ENCODE measurements around the gene CNN3. TPM values are rescaled to one million over a fixed set of nuclear protein-coding genes. Genes with fewer than 3 reads are reported as not detected.

Gene CNN3
- total RNA-seq, 6 experiments from 2014 or later: 90.5 to 125 (median 99.3) TPM

DNA sequence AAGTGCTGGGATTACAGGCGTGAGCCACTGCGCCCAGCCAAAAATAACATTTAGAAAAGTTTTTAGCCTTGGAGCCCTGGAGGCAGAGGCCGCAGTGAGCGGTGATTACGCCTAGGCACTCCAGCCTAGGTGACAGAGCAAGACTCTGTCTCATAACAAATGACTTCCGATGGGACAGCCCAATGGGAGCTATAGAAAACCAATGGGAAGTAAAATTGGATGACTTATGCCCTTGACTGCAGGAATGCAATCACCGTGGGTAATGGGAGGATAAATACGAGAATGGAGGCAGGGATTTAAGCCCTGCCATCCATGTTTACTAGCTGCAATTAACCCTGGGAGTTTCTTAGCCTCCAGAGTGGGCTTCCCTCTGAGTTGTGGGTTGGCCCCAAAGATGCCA lies 37.0 kb upstream of the CNN3 start:
- ATAC-seq (no peak), DNase-seq (no peak)
- no peak overlapping the region for H3K4me3 ChIP-seq
- H3K36me3 ChIP-seq: no peaks in the 10 kb centered on the region
- H3K27ac ChIP-seq: peak overlapping the region in 2 of 3 donors; percentile 92 to 96
- WGBS (ENCODE audit: insufficient coverage, low coverage, low lambda C conversion rate, missing lambda C conversion rate): 76% methylated on average over 5 of the region's 8 CpGs
- TF ChIP-seq, protein P1, sequence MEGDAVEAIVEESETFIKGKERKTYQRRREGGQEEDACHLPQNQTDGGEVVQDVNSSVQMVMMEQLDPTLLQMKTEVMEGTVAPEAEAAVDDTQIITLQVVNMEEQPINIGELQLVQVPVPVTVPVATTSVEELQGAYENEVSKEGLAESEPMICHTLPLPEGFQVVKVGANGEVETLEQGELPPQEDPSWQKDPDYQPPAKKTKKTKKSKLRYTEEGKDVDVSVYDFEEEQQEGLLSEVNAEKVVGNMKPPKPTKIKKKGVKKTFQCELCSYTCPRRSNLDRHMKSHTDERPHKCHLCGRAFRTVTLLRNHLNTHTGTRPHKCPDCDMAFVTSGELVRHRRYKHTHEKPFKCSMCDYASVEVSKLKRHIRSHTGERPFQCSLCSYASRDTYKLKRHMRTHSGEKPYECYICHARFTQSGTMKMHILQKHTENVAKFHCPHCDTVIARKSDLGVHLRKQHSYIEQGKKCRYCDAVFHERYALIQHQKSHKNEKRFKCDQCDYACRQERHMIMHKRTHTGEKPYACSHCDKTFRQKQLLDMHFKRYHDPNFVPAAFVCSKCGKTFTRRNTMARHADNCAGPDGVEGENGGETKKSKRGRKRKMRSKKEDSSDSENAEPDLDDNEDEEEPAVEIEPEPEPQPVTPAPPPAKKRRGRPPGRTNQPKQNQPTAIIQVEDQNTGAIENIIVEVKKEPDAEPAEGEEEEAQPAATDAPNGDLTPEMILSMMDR (IDR thresholded peaks at IDR 0.05): no peak
- no peak for TF ChIP-seq POLR2A (IDR thresholded peaks at IDR 0.05)
- H3K9me3 ChIP-seq: no peaks in the 10 kb centered on the region
- H3K27me3 ChIP-seq: no peaks in the 10 kb centered on the region
- H3K4me1 ChIP-seq: peaks cover 0 to 27% (median 5%) of the 10 kb centered on the region in 4 donors
- intact Hi-C loops (cut with DNase I): no loop called here

DNA sequence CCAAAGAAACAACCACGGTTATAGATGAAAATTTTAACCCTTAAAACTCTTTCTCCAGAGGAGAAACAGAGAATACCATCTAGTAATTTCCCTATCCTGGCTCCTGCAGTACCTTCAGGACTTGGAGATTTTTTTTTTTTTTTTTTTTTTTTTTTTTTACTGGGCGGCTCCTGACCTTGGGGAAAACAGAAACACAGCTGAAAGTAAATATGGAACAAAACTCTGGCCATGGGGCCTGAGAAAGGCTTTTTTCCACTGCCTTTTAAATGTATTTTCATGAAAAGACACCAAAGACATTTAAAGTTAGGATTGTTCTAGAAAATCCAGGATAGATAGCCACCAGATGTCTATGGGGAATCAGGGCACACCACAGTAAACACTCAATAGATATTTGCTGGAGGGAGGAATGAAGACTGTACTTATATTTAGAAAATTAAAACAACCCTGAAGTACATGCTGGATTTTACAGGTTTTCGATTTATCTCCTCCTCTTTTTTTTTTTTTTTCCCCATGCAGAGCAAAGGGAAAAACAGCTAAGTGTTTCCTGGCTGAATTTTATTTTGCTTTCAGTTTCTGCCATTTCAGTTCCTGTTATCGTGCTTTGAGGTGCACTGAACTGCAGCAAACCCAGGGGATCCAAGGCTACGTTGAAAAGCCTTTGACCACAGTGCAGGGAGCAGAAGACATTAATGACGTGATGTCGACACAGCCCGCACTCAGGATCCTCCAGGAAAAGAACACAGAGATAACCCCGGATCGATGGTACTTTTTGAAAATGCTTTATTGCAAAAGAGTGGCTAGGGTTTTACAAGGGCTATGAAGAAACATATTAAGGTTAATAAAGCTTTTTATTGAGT lies 35.7 kb upstream of the CNN3 start:
- 7% methylated on average over 10 of the region's 10 CpGs for WGBS (ENCODE audit: insufficient coverage, low coverage, low lambda C conversion rate, missing lambda C conversion rate)
- intact Hi-C loops (cut with DNase I): no loop called here

DNA sequence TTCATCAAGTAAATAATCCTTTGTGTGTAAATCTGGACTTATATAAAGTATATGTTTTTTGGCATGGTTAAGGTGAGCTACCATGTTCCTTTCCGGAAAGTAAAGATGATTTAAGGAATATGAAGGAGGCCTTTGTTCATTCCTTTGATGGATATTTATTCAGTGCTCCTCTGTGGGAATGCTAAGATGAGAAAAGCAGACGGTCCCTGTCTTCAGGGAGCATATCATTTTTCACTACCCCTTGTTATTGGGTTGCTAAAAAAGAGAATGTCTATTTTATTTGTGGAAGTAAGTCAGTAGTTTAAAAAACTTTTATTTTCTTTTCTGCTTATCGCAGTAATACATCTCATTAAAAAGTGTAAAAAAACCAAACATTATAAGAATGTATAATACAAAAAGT lies 35.1 kb upstream of the CNN3 start:
- Histone ChIP-seq H3K9me3 (no peaks in the 10 kb centered on the region), H3K27ac (peak overlapping the region; percentile 84 to 96 (median 92)), H3K4me3 (no peak overlapping the region), H3K27me3 (no peaks in the 10 kb centered on the region), H3K4me1 (peaks cover 0 to 46% (median 7%) of the 10 kb centered on the region in 4 donors), H3K36me3 (no peaks in the 10 kb centered on the region)
- intact Hi-C loops (cut with DNase I): no loop called here
- no peak for DNase-seq
- no peak for ATAC-seq
- 77% methylated on average over 3 of the region's 3 CpGs for WGBS (ENCODE audit: insufficient coverage, low coverage, low lambda C conversion rate, missing lambda C conversion rate)
- TF ChIP-seq, protein P1 (IDR thresholded peaks at IDR 0.05): no peak
- no peak for TF ChIP-seq POLR2A (IDR thresholded peaks at IDR 0.05)

More for the DNA sequence above, 35.7 kb upstream of the CNN3 start:
- no peaks in the 10 kb centered on the region for H3K9me3 ChIP-seq
- peaks cover 0 to 40% (median 7%) of the 10 kb centered on the region in 4 donors for H3K4me1 ChIP-seq
- peak overlapping the region; percentile 4 to 37 (median 31) for H3K4me3 ChIP-seq
- H3K27me3 ChIP-seq: no peaks in the 10 kb centered on the region
- H3K36me3 ChIP-seq: no peaks in the 10 kb centered on the region
- DNase-seq: peak; percentile 69 to 89 (median 81)
- H3K27ac ChIP-seq: peak overlapping the region; percentile 84 to 96 (median 92)
- TF ChIP-seq POLR2A (IDR thresholded peaks at IDR 0.05): no peak
- TF ChIP-seq, protein P1 (IDR thresholded peaks at IDR 0.05): no peak
- peak; percentile 88 to 96 (median 90) for ATAC-seq

DNA sequence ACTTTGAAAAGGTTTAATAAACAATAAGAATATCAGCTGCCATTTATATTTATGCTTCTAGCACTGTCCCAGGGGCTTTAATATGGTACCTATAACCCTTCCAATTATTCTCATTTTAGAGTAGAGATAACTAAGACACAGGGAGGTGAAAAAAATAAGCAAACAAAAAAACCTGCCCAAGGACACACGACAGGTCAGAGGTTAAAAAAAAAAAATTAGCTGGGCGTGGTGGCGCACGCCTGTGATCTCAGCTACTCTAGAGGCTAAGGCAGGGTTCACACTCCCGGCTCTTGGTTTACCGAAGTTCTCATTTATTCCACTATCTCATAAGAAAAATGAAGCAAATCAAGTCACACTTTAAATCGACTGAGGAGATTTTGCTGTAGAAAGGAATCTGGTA lies 34.7 kb upstream of the CNN3 start:
- intact Hi-C loops (cut with DNase I): no loop called here
- DNase-seq: peak in 1 of 3 donors; percentile 54
- WGBS (ENCODE audit: insufficient coverage, low coverage, low lambda C conversion rate, missing lambda C conversion rate): 37% methylated on average over 7 of the region's 7 CpGs
- Histone ChIP-seq H3K27ac (peak overlapping the region; percentile 84 to 96 (median 92)), H3K4me1 (peaks cover 0 to 50% (median 9%) of the 10 kb centered on the region in 4 donors), H3K36me3 (no peaks in the 10 kb centered on the region), H3K9me3 (no peaks in the 10 kb centered on the region), H3K27me3 (no peaks in the 10 kb centered on the region), H3K4me3 (no peak overlapping the region)
- TF ChIP-seq POLR2A (IDR thresholded peaks at IDR 0.05): no peak
- peak; percentile 57 to 68 (median 67) for ATAC-seq

DNA sequence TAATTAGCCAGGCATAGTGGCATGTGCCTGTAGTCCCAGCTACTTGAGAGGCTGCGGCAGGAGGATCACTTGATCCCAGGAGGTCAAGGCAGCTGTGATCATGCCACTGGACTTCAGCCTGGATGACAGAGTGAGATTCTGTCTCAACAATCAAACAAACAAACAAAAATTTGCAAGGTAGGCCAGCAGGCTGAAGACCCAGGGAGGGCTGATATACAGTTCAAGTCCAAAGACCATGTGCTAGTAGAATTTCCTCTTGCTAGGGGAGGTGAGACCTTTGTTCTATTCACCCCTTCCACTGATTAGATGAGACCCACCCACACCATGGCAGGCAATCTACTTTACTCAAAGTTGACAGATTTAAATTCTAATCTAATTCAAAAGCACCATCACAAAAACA lies 31.2 kb upstream of the CNN3 start:
- TF ChIP-seq, protein P1 (IDR thresholded peaks at IDR 0.05): no peak
- no peak for TF ChIP-seq POLR2A (IDR thresholded peaks at IDR 0.05)
- Histone ChIP-seq H3K27me3 (no peaks in the 10 kb centered on the region), H3K9me3 (no peaks in the 10 kb centered on the region), H3K4me1 (peaks cover 0 to 54% (median 12%) of the 10 kb centered on the region in 4 donors), H3K36me3 (no peaks in the 10 kb centered on the region), H3K27ac (peak overlapping the region in 1 of 3 donors; percentile 44), H3K4me3 (no peak overlapping the region)
- 30% methylated on average over 1 of the region's 1 CpG for WGBS (ENCODE audit: insufficient coverage, low coverage, low lambda C conversion rate, missing lambda C conversion rate)
- DNase-seq: no peak
- ATAC-seq: peak; percentile 1 to 65 (median 5)
- intact Hi-C loops (cut with DNase I): no loop called here

All from right lobe of liver (tissue), 6 donors.